HG03378 (cell line): ENCODE data around the gene ZNF444.

Experiments
- ATAC-seq: cut with Tn5 transposase; IDR thresholded peaks from one replicate; pipeline ENCODE4 v1.9.1; 2021; ENCODE audit warnings: mild to moderate bottlenecking, moderate library complexity; ENCODE audit not compliant: unreplicated experiment

ZNF444 gene

DNA sequence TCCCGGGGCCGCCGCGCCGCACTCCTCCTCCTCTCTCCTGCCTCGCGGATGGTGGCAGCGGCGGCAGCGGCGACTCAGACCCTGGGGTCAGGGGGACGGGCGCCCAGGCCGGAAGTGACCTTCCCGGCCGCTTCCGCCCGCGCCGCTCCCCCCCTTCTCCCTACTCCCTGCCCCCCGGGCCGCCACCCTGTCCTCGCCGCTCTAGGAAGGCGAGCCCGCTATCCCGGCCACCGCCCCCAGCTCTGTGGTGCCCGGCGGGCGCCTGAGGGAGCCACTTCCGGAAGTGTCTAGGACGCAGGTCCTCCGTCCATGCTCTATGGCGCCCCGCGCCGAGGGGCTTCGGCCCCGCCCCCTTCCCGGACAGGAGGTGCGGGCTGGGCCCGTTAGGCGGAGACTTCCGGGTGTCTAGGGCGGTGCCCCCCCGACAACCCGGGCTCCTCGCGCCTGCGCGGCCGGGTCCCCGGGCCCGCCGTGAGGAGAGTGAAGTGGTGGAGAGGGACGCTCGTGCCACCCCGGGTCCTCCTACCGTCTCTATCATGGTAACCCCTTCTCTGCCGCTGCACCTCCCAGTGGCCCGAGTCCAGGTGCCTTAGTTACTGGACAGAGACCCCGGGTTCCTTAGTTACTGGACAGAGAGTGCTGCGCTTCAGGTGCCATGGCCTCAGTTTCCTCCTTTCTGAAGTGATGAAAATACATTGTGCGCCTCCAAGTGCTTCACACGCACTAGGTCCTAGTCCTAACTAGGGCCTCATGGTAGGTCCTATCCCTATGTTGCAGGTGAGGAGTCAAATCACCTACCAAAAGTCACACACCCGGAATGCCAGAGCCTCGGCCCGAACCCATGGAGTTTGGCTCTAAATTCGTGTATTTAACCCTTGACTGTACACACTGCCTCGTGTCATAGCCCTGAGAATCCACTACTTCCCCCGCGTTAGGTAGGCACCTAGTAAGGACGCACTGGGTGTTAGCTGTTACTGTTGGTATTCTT, 19.6 kb upstream of the ZNF444 start, which contains the start of gene ZNF787:
Gene ZNF787, minus strand, starts transcription at position 116 of the 988 bp plus-strand sequence. CDS start 18,078 bp downstream, outside the sequence.
- ATAC-seq: peak; percentile 77

- no peak for ATAC-seq
Observed at GRCh38 chr19:56123266-56123891, 17.7 kb upstream of the ZNF444 start.

GRCh38 chr19:56124578-56124977, 16.5 kb upstream of the ZNF444 start:
- ATAC-seq: no peak

- ATAC-seq: no peak
Observed at GRCh38 chr19:56125806-56126590, 15.1 kb upstream of the ZNF444 start.

DNA sequence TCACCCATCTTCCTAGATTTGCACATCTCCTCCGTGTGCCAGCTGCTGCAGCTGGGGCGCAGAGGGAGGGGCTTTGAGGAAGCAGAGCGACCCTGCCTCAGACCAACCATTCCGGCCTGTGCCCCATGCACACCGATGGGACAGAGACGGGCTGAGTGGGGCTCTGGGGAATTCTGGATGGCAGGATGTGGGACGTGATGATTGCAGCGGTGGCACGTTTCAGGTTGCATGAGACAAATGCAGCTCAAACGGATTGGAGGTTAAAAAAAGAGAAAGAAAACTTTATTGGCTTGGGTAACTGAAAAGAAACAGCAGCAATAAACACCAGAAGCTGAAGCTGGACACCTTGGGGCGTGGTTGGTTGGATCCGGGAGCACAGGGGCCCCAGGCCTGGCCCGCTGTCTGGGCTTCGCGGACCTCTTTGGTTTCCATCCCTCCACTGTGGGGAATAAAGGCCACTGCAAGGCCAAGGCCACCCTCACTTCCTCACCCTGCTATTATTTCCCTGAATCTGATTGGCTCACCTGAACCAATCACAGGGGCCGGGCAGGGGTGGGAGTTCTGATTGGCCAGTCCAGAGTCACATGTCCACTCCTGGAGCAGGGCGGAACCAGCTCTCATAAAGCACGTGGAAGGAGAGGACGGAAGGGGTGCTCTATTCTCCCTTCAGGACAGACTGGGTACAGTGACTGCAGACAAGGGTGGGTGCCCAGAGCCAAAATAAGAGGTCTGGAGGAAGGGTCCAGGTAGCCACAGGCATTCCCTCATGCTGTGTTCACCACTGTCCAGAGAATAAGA, 13.9 kb upstream of the ZNF444 start:
- ATAC-seq: no peak

DNA sequence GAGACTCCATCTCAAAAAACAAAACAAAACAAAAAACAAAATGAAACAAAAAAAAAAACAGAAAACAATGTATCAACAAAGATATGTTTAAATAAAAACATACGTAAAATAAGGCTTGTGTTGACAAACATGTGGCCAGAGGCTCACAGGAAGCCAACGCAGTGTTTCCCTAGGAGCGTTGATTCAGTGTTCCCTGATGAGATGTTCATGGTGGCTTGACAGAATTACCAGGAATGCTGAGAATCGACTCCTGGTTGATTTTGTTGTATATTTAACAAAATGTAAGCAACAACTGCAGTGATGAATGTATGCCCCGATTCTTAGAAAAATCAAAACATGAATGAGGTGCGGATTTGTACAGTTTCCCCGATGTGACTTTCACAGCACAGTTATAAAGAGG, 11.1 kb upstream of the ZNF444 start:
- ATAC-seq: no peak

DNA sequence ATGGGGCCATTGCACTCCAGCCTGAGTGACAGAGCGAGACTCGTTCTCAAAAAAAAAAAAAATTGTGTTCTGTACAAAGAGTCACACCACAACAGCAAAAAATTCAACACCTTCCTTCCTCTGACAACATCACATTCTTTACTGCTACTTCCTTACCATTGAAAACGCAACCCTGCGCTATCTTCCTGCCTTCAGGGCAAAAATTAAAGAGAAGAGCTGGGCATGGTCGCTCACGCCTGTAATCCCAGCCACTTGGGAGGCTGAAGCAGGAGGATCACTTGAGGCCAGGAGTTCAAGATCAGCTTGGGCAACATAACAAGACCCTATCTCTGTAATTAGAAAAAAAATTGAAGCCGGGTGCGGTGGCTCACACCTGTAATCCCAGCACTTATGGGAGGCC, 9.4 kb upstream of the ZNF444 start:
- ATAC-seq: no peak

- no peak for ATAC-seq
Observed at GRCh38 chr19:56132316-56132822, 8.7 kb upstream of the ZNF444 start.

DNA sequence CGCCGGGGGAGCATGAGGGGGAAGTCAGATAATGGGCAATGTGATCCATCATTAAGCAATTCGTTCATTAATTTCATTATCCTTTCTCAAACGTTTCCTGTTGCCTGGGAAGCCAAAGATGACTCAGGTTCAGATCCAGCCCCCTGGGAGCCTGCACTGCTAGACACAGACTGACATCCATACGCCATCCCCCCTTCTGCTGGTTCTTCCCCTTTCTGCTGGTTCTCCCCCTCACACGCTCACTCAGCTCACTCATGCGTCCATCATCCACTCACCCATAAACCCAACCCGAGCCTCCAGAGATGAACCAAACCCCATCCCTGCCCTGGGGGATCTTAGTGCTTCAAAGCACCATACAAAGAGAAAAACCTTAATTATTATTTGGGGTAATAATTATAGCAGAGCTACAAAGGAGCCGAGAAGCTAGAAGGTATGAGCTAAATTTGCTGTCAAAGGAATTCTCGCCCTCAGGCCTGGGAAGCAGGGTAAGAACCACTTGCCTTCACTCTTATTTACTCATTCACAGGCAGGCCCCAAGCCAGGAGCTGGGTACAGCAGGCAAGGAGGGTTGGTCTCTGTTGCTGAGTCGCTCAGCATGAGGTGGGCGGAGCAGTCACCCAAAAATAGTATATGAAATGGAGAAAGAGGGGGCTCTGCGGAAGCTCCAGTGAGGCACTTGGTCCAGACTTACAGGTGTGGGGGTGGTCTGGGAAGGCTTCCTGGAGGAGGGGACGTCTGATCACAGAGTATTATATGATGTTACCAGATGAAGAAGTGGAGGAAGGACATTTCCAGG, 7.0 kb upstream of the ZNF444 start:
- no peak for ATAC-seq

DNA sequence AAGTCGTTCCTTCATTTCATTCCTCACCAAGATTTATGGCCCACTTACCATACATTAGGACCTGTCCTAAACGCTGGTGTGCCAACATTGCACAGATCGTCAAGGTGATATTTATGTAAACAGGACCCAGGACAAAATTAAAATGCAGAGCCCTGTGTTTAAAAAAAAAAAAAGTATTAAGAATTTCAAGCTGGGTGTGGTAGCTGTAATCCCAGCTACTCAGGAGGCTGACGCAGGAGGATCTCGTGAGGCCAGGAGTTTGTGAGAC, 6.5 kb upstream of the ZNF444 start:
- ATAC-seq: no peak

- ATAC-seq: no peak
Observed at GRCh38 chr19:56136362-56136761, 4.7 kb upstream of the ZNF444 start.

DNA sequence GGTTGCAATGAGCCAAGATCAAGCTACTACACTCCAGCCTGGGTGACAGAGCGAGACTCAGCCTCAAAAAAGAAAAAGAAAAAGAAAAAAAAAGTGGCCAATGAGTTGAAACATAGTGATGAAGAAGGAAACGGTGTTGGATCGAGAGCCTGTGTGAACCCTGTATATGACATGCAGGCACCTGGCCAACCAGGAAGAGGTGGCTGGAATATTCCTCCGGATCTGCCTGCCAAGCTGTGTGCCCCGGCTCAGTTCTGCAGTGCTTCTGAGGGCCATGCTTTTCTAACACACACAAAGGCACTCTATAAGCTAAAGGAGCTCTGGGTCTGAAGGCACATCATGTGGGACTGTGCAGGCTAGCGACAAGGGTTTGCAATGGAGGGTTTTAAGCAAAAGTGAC, 3.7 kb upstream of the ZNF444 start:
- ATAC-seq: no peak

- no peak for ATAC-seq
Observed at GRCh38 chr19:56138069-56138468, 3.0 kb upstream of the ZNF444 start.

- no peak for ATAC-seq
Observed at GRCh38 chr19:56139847-56140582, 1.1 kb upstream of the ZNF444 start.

- ATAC-seq: no peak
Observed at GRCh38 chr19:56141417-56141993, 418 bp downstream of the ZNF444 start.

DNA sequence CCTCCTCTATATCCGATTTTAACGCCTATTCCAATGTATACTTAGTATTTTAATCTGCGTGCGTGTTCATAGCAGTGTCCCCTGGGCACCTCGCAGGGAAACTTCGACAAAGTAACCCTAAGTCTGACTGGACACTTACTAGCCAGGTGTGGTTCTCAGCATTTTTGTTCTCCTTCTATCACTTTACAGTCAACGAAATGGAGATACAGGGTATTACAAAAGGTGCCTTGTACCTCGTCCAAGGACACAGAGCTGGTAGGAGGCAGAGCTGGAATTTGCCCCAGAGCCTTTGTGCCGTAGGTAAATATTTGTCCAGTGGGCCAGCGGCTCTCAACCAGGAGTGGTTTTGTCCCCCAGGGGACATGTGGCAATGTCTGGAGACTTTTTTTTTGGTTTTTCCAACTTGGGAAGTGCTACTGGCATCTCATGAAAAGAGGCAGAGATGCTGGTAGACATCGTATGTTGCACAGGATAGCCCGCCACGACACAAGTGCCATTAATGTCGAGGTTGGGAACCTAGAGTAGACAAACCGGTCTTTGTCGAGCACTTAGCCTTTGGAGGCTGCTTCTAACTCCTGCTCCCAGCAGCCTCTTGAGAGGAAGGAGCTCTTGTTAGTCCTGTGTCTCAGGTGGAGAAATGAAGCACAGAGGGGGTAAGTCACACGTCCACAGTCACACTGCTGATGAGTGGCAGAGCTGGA, 1.1 kb downstream of the ZNF444 start:
- no peak for ATAC-seq

- ATAC-seq: no peak
Observed at GRCh38 chr19:56142897-56143434, 1.9 kb downstream of the ZNF444 start.

DNA sequence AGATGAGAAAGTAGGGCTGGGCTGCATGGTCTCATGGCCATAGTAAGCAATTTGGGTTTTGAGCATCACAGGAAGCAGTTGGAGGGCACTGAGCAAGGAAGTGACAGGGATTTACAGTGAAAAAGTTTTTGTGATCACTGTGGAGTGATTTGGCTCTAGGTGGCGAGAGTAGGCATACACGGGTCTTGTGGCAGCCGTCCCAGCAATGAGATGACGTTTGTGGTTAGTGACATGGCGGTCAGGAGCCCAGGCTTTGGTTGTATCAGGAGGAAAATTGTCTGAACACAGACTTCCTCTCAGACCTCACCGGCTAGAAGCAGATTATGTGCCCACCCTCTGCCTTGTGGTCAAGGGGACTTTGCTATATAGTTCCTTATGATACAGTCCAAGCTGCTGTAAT, 3.3 kb downstream of the ZNF444 start:
- no peak for ATAC-seq
